SK-N-SH treated with all-trans-retinoic acid at 6 μM for 48 hours (cell line): ENCODE data around the gene IL17REL.

Experiments
- ATAC-seq: fragments of 200-7000 bp; cut with Tn5 transposase; 3 replicates; pipeline ENCODE4 v1.9.1; 2020; ENCODE audit warnings: mild to moderate bottlenecking, moderate library complexity
- BACH2 ChIP-seq: fragments of 250-450 bp; sonication (Bioruptor Pico); IDR thresholded peaks from 2 replicates; pipeline ENCODE4 v1.9.0; 2021; ENCODE audit warnings: mild to moderate bottlenecking, borderline replicate concordance
- CSDC2 ChIP-seq: fragments of 250-450 bp; sonication (Bioruptor Pico); IDR thresholded peaks from 2 replicates; pipeline ENCODE4 v1.5.0; 2020; ENCODE audit warnings: mild to moderate bottlenecking, moderate library complexity
- ESRRG ChIP-seq: fragments of 250-450 bp; sonication (Bioruptor Pico); IDR thresholded peaks from 2 replicates; pipeline ENCODE4 v1.6.1; 2021; ENCODE audit warnings: mild to moderate bottlenecking
- GLIS3 ChIP-seq: fragments of 250-450 bp; sonication (Bioruptor Pico); IDR thresholded peaks from 2 replicates; pipeline ENCODE4 v1.5.0; 2020; ENCODE audit warnings: mild to moderate bottlenecking, moderate library complexity
- OSR1 ChIP-seq: fragments of 250-450 bp; sonication (Bioruptor Pico); IDR thresholded peaks from 2 replicates; pipeline ENCODE4 v1.8.0; 2022; ENCODE audit warnings: moderate library complexity, mild to moderate bottlenecking, inconsistent platforms
- PPARA ChIP-seq: fragments of 250-450 bp; sonication (Bioruptor Pico); IDR thresholded peaks from 2 replicates; pipeline ENCODE4 v1.5.0; 2020; ENCODE audit warnings: mild to moderate bottlenecking, borderline replicate concordance
- RARB ChIP-seq: fragments of 250-450 bp; sonication (Bioruptor Pico); IDR thresholded peaks from 2 replicates; pipeline ENCODE4 v1.8.0; 2021; ENCODE audit warnings: mild to moderate bottlenecking, moderate library complexity
- SNAI2 ChIP-seq: fragments of 250-450 bp; sonication (Bioruptor Pico); IDR thresholded peaks from 2 replicates; pipeline ENCODE4 v1.5.0; 2020; ENCODE audit warnings: mild to moderate bottlenecking, moderate library complexity
- TCF4 ChIP-seq: fragments of 250-450 bp; sonication (Bioruptor Pico); IDR thresholded peaks from 2 replicates; pipeline ENCODE4 v1.8.0; 2021; ENCODE audit warnings: mild to moderate bottlenecking, moderate library complexity, borderline replicate concordance
- TOX ChIP-seq: fragments of 250-450 bp; sonication (Bioruptor Pico); IDR thresholded peaks from 2 replicates; pipeline ENCODE4 v1.8.0; 2021; ENCODE audit warnings: mild to moderate bottlenecking, moderate library complexity, borderline replicate concordance
- ZC3H10 ChIP-seq: fragments of 250-450 bp; sonication (Bioruptor Pico); IDR thresholded peaks from 2 replicates; pipeline ENCODE4 v1.5.1; 2021; ENCODE audit warnings: mild to moderate bottlenecking, moderate library complexity
- ZFP3 ChIP-seq: fragments of 250-450 bp; sonication (Bioruptor Pico); IDR thresholded peaks from 2 replicates; pipeline ENCODE4 v1.5.0; 2020; ENCODE audit warnings: mild to moderate bottlenecking, moderate library complexity
- ZFP30 ChIP-seq: fragments of 450-650 bp; formaldehyde crosslinking; IDR thresholded peaks from 2 replicates; pipeline ENCODE4 v1.5.0; 2022; ENCODE audit warnings: mild to moderate bottlenecking, moderate library complexity
- ZNF565 ChIP-seq: fragments of 450-650 bp; formaldehyde crosslinking; conservative IDR thresholded peaks from 2 replicates; pipeline ENCODE4 v1.5.0; 2020; ENCODE audit warnings: low read depth, mild to moderate bottlenecking, moderate library complexity
- ZNF70 ChIP-seq: fragments of 450-650 bp; formaldehyde crosslinking; IDR thresholded peaks from 2 replicates; pipeline ENCODE4 v1.5.0; 2020; ENCODE audit warnings: mild to moderate bottlenecking, moderate library complexity
- TF ChIP-seq, protein P1 (sequence below): fragments of 250-450 bp; sonication (Bioruptor Pico); IDR thresholded peaks from 2 replicates; pipeline ENCODE4 v1.5.0; 2020; ENCODE audit warnings: mild to moderate bottlenecking, moderate library complexity
- TF ChIP-seq, protein P2 (sequence below): fragments of 250-450 bp; sonication (Bioruptor Pico); IDR thresholded peaks from 2 replicates; pipeline ENCODE4 v1.5.1; 2021; ENCODE audit warnings: mild to moderate bottlenecking, moderate library complexity
- TF ChIP-seq, protein P3 (sequence below): fragments of 250-450 bp; sonication (Bioruptor Pico); IDR thresholded peaks from 2 replicates; pipeline ENCODE4 v1.8.0; 2020; ENCODE audit warnings: mild to moderate bottlenecking, moderate library complexity, borderline replicate concordance
- TF ChIP-seq, protein P4 (sequence below): fragments of 250-450 bp; sonication (Bioruptor Pico); IDR thresholded peaks from 2 replicates; pipeline ENCODE4 v1.8.0; 2021; ENCODE audit warnings: low read depth, mild to moderate bottlenecking, moderate library complexity, borderline replicate concordance

Gene IL17REL

DNA sequence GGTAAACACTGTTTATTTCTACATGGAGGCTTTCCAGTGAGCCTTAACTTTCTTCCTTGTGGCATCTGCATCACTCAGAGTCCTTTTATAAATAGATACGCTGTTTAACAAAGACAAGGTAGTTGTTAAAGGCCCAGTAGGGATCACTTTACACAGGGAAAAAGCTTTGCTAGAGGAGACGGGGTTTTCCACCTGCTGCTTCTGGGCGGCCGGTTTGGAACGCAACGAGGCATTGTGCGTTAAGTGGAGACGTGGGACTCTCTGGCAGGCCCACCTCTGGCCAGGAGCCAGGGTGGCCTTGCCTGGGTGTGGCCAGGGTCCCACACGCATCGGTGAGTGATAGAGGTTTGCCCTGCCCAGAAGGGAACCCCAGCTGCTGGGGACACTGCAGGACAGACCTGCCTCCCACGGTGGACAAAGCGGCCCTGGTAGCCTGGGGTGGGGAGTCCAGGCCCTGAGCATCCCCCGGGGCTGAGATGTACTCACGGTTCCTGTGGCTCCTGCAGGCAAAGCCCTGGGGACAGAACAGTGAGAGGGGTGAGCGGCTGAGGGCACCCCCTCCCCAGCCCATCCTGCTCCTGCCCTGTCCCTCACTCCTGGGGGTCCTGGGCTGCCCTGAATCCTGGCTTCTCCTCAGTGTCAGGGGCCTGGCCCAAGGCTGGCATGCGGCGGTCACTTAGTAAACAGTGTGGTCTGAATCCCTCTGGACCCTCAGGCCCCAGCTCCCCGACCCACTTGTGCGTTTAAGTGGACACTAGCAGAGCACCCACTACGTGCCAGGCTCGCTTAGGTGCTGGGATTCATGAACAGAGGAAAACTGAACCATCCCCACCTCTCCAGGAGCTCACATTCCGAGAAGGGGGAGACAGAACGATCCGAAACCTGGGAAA lies 4.2 kb downstream of the IL17REL start:
- TF ChIP-seq, protein P1, sequence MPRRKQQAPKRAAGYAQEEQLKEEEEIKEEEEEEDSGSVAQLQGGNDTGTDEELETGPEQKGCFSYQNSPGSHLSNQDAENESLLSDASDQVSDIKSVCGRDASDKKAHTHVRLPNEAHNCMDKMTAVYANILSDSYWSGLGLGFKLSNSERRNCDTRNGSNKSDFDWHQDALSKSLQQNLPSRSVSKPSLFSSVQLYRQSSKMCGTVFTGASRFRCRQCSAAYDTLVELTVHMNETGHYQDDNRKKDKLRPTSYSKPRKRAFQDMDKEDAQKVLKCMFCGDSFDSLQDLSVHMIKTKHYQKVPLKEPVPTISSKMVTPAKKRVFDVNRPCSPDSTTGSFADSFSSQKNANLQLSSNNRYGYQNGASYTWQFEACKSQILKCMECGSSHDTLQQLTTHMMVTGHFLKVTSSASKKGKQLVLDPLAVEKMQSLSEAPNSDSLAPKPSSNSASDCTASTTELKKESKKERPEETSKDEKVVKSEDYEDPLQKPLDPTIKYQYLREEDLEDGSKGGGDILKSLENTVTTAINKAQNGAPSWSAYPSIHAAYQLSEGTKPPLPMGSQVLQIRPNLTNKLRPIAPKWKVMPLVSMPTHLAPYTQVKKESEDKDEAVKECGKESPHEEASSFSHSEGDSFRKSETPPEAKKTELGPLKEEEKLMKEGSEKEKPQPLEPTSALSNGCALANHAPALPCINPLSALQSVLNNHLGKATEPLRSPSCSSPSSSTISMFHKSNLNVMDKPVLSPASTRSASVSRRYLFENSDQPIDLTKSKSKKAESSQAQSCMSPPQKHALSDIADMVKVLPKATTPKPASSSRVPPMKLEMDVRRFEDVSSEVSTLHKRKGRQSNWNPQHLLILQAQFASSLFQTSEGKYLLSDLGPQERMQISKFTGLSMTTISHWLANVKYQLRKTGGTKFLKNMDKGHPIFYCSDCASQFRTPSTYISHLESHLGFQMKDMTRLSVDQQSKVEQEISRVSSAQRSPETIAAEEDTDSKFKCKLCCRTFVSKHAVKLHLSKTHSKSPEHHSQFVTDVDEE (CRISPR knock-in tag): no peak
- TF ChIP-seq, protein P2, sequence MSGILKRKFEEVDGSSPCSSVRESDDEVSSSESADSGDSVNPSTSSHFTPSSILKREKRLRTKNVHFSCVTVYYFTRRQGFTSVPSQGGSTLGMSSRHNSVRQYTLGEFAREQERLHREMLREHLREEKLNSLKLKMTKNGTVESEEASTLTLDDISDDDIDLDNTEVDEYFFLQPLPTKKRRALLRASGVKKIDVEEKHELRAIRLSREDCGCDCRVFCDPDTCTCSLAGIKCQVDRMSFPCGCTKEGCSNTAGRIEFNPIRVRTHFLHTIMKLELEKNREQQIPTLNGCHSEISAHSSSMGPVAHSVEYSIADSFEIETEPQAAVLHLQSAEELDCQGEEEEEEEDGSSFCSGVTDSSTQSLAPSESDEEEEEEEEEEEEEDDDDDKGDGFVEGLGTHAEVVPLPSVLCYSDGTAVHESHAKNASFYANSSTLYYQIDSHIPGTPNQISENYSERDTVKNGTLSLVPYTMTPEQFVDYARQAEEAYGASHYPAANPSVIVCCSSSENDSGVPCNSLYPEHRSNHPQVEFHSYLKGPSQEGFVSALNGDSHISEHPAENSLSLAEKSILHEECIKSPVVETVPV: no peak
- TF ChIP-seq ZFP30 (CRISPR knock-in tag): no peak
- TF ChIP-seq ESRRG (CRISPR knock-in tag): no peak
- TF ChIP-seq BACH2 (CRISPR knock-in tag): no peak
- TF ChIP-seq, protein P3, sequence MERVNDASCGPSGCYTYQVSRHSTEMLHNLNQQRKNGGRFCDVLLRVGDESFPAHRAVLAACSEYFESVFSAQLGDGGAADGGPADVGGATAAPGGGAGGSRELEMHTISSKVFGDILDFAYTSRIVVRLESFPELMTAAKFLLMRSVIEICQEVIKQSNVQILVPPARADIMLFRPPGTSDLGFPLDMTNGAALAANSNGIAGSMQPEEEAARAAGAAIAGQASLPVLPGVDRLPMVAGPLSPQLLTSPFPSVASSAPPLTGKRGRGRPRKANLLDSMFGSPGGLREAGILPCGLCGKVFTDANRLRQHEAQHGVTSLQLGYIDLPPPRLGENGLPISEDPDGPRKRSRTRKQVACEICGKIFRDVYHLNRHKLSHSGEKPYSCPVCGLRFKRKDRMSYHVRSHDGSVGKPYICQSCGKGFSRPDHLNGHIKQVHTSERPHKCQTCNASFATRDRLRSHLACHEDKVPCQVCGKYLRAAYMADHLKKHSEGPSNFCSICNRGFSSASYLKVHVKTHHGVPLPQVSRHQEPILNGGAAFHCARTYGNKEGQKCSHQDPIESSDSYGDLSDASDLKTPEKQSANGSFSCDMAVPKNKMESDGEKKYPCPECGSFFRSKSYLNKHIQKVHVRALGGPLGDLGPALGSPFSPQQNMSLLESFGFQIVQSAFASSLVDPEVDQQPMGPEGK (CRISPR knock-in tag): no peak
- no peak for TF ChIP-seq TCF4 (CRISPR knock-in tag)
- TF ChIP-seq RARB (CRISPR knock-in tag): no peak
- TF ChIP-seq, all 23 proteins: peak for 0
- no peak for ATAC-seq

DNA sequence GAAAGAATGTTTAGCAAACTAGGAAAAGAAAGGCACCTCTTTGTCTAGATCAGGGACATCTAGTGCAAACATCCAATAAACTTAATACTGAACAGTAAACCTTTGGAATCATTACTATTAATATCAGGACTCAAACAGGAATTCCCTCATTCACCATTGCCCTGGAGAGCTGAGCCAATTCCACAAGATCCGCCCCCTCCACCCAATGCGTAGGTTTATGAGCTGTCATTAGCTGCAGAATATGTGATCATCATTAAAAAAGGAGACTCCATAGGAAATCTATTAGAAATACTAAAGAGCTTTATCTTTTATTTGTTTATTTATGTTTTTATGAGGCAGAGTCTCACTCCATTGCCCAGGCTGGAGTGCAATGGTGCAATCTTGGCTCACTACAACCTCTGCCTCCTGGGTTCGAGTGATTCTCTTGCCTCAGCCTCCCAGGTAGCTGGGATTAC lies 5.5 kb downstream of the IL17REL start:
- no peak for ATAC-seq
- TF ChIP-seq ZC3H10 (no peak), RARB (CRISPR knock-in tag) (no peak), ZFP30 (CRISPR knock-in tag) (no peak), ESRRG (CRISPR knock-in tag) (no peak)

DNA sequence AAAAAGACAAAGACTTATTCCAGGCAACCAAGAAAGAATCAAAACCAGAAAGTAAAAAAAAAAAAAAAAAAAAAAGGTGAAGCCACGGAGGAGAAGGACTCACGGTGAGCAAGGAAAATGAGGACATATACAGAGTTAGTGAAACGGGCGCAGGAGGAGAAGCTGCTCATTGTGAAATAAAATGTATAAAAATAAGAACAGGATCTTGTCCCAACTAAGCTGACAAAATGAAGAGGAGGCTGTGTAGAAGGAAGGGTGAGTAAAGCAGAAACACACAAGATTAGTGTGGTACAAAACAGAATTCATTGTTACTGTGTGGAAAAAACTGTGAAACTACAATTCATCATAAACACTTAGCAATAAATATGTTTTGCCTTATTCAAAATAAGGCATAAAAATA lies 7.6 kb downstream of the IL17REL start:
- no peak for ATAC-seq
- no peak for TF ChIP-seq BACH2 (CRISPR knock-in tag)
- TF ChIP-seq, protein P2: no peak

DNA sequence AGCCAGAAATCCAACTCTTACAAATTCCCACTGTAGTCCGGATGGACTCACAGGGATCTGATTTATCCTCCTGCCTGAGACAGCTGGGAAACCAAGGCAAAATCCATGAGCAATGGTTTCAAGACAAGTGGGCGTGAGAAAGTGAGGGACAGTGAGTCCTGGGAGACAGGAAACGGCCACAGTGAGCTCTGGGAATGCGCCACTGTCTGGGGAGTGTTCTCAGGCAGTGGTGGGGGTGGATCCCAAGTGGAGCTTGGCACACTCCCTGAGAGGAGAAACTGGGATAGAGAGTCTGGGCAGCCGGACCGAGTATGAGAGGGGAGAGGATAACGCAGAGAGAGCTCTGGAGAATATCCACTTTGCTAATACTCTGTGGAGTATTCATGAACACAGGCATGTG lies 9.8 kb downstream of the IL17REL start:
- TF ChIP-seq ZNF70 (CRISPR knock-in tag) (no peak), PPARA (CRISPR knock-in tag) (no peak), TOX (CRISPR knock-in tag) (no peak), ZNF565 (CRISPR knock-in tag) (no peak), ZFP3 (CRISPR knock-in tag) (no peak), CSDC2 (no peak), ZFP30 (CRISPR knock-in tag) (no peak), SNAI2 (CRISPR knock-in tag) (no peak), TCF4 (CRISPR knock-in tag) (no peak), GLIS3 (CRISPR knock-in tag) (no peak), ZC3H10 (no peak), BACH2 (CRISPR knock-in tag) (no peak), OSR1 (CRISPR knock-in tag) (no peak)
- TF ChIP-seq, protein P3 (CRISPR knock-in tag): no peak
- TF ChIP-seq, protein P4, sequence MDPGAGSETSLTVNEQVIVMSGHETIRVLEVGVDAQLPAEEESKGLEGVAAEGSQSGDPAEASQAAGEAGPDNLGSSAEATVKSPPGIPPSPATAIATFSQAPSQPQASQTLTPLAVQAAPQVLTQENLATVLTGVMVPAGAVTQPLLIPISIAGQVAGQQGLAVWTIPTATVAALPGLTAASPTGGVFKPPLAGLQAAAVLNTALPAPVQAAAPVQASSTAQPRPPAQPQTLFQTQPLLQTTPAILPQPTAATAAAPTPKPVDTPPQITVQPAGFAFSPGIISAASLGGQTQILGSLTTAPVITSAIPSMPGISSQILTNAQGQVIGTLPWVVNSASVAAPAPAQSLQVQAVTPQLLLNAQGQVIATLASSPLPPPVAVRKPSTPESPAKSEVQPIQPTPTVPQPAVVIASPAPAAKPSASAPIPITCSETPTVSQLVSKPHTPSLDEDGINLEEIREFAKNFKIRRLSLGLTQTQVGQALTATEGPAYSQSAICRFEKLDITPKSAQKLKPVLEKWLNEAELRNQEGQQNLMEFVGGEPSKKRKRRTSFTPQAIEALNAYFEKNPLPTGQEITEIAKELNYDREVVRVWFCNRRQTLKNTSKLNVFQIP (CRISPR knock-in tag): no peak
- no peak for ATAC-seq
